K562 (cell line): ENCODE results near the gene IGSF8. TPM values are rescaled to one million over a fixed set of nuclear protein-coding genes. Genes with fewer than 3 reads are reported as not detected.

ENCODE experiments used
- ATAC-seq: fragments of 200-7000 bp; cut with Tn5 transposase; 3 replicates; pipeline ENCODE4 v1.9.1; 2020; ENCODE audit warnings: moderate library complexity
- BruUV-seq: library from RNA; stranded (reverse); fragments of 400-500 nt; replicated peaks from 2 replicates; lab custom pipeline; 2021; lab: Mats Ljungman, UMichigan
- CTCF ChIA-PET: fragments of 300-600 bp; formaldehyde crosslinking; extraction: SDS; loops from one replicate; lab custom pipeline; 2021; ENCODE audit warnings: low intra/inter-chr PET ratio; lab: Yijun Ruan, JAX
- POLR2A ChIA-PET: fragments of 300-600, 350-650 bp; sonication (Branson Sonifier 250); formaldehyde crosslinking; extraction: SDS; loops from one replicate; lab custom pipeline; 2021; ENCODE audit warnings: antibody characterized with exemption, inconsistent platforms; lab: Yijun Ruan, JAX
- DNase-seq, 4 experiments: peaks; one replicate each; pipeline versions ENCODE4 v3.0.0 to v3.0.0-alpha.2; 2011 to 2018; ENCODE audit warnings: low spot score in 3 of 4, mixed read lengths in 3 of 4; ENCODE audit errors: extremely low read depth in 1 of 4
- FAIRE-seq: peaks from 2 replicates; lab custom pipeline; 2011; peaks lifted over from hg19 to GRCh38; lab: Jason Lieb, UNC
- H2AFZ ChIP-seq: 2 replicates; pipeline ENCODE4 v1.6.0; 2011; ENCODE audit warnings: low read depth, low read length, control low read depth, inconsistent platforms
- H3K27ac ChIP-seq: fragments of 200-600 bp; 3 replicates; pipeline ENCODE4 v1.8.0; 2011; ENCODE audit warnings: low read depth, mild to moderate bottlenecking, control low read depth, inconsistent platforms, low read length, moderate library complexity, mixed read lengths; ENCODE audit errors: extremely low read depth
- H3K27me3 ChIP-seq, 2 experiments: fragments of 300-600 bp in 1 of 2; 2 replicates in 1 of 2; 3 replicates in 1 of 2; pipeline versions ENCODE4 v1.6.0 to v1.8.0; 2011; ENCODE audit warnings: inconsistent platforms in 2 of 2, low read length in 2 of 2, mild to moderate bottlenecking in 1 of 2, mixed read lengths in 1 of 2, moderate library complexity in 1 of 2; ENCODE audit not compliant: control insufficient read depth in 2 of 2, insufficient read depth in 2 of 2
- H3K36me3 ChIP-seq: fragments of 300-600 bp; 3 replicates; pipeline ENCODE4 v1.8.0; 2011; ENCODE audit warnings: mild to moderate bottlenecking, low read length, inconsistent platforms; ENCODE audit not compliant: control insufficient read depth, insufficient read depth
- H3K4me1 ChIP-seq, 2 experiments: fragments of 200-600 bp in 1 of 2; replicated peaks in 1 of 2; 2 replicates in 1 of 2; 3 replicates in 1 of 2; pipeline versions ENCODE4 v1.5.1 to v1.8.0; 2011; ENCODE audit warnings: inconsistent platforms in 2 of 2, low read length in 2 of 2, mild to moderate bottlenecking in 1 of 2, mixed read lengths in 1 of 2, moderate library complexity in 1 of 2; ENCODE audit not compliant: control insufficient read depth in 2 of 2, insufficient read depth in 2 of 2
- H3K4me2 ChIP-seq: 2 replicates; pipeline ENCODE4 v1.6.1; 2011; ENCODE audit warnings: low read length, control low read depth, inconsistent platforms, mixed read lengths; ENCODE audit not compliant: insufficient read depth
- H3K4me3 ChIP-seq: fragments of 200-600 bp; sonication (generic), shearing (Covaris generic); 2 replicates; pipeline ENCODE4 v1.5.1; 2016; ENCODE audit warnings: control low read depth, inconsistent platforms
- H3K79me2 ChIP-seq: fragments of 200-600 bp; 3 replicates; pipeline ENCODE4 v1.8.0; 2011; ENCODE audit warnings: low read length, inconsistent platforms; ENCODE audit not compliant: control insufficient read depth, insufficient read depth
- H3K9ac ChIP-seq, 2 experiments: 2 replicates each; pipeline versions ENCODE4 v1.6.0 to v1.6.1; 2011; ENCODE audit warnings: low read depth in 2 of 2, low read length in 2 of 2, control low read depth in 1 of 2, inconsistent platforms in 1 of 2, mild to moderate bottlenecking in 1 of 2, mixed read lengths in 1 of 2; ENCODE audit not compliant: insufficient read depth in 1 of 2
- H3K9me1 ChIP-seq: one replicate; pipeline ENCODE4 v1.6.0; 2011; ENCODE audit warnings: inconsistent platforms, mild to moderate bottlenecking, low read length, moderate library complexity; ENCODE audit not compliant: control insufficient read depth, insufficient read depth
- H3K9me3 ChIP-seq: replicated peaks from 2 replicates; pipeline ENCODE4 v1.5.1; 2011; ENCODE audit warnings: low read depth, low read length, inconsistent platforms; ENCODE audit not compliant: control insufficient read depth, insufficient read depth
- H4K20me1 ChIP-seq: replicated peaks from 2 replicates; pipeline ENCODE4 v1.6.1; 2011; ENCODE audit warnings: low read length, inconsistent platforms, mixed read lengths; ENCODE audit not compliant: control insufficient read depth, insufficient read depth
- CSDE1 ChIP-seq, 2 experiments: fragments of 450-650 bp; IDR thresholded peaks; 2 replicates each; pipeline ENCODE4 v1.6.1; 2016; ENCODE audit warnings: mild to moderate bottlenecking in 1 of 2
- HDGF ChIP-seq: fragments of 450-650 bp; IDR thresholded peaks from 2 replicates; pipeline ENCODE4 v1.6.1; 2016
- ZNF76 ChIP-seq: fragments of 250-450 bp; sonication (Bioruptor Pico); IDR thresholded peaks from 2 replicates; pipeline ENCODE4 v1.4.0; 2020; ENCODE audit warnings: mild to moderate bottlenecking, moderate library complexity, borderline replicate concordance
- WGBS: fragments of 100-300 bp; shearing (Covaris generic); methylation state at CpG from one replicate; pipeline ENCODE4 v1.1.6; 2016; ENCODE audit warnings: low coverage, mixed read lengths; ENCODE audit not compliant: insufficient coverage; ENCODE audit errors: missing lambda C conversion rate; 5-methylcytosine and 5-hydroxymethylcytosine counted together
- in situ Hi-C: fragments of 300-500 bp; cut with MboI; formaldehyde crosslinking; loops from 4 replicates; pipeline ENCODE4 v1.15.0; 2018; ENCODE audit warnings: inconsistent platforms, mixed read lengths
- intact Hi-C: fragments of 100-400 bp; cut with micrococcal nuclease; formaldehyde crosslinking; loops from 2 replicates; pipeline ENCODE4 v1.14.2; 2022
- polyA plus RNA-seq, 8 experiments: library from polyadenylated mRNA; depleted of rRNA in 4 of 8; stranded (reverse) in 5 of 8; unstranded in 3 of 8; fragments of >200 nt; fragmentation: Nextera tagmentation in 2 of 8; fragmentation: Illumina TruSeq in 1 of 8; extraction: Ambion mirVana in 2 of 8; extraction: Trizol in 1 of 8; gene quantifications; 2 replicates each; pipeline versions ENCODE4 v1.2.1 to v1.2.3, GENCODE V29; 2011 to 2014; ENCODE audit warnings: inconsistent platforms in 1 of 8, missing spikeins in 1 of 8
- total RNA-seq, 7 experiments: library from RNA; depleted of rRNA in 6 of 7; stranded (reverse); fragments of >200 nt in 6 of 7; fragmentation: Illumina TruSeq in 2 of 7; extraction: Trizol in 2 of 7; gene quantifications; 2 replicates each; pipeline versions ENCODE4 v1.2.1 to v1.2.3, GENCODE V29; 2011 to 2021; ENCODE audit warnings: low replicate concordance in 1 of 7
- TF ChIP-seq, protein P1 (sequence below): fragments of 450-650 bp; formaldehyde crosslinking; IDR thresholded peaks from 2 replicates; pipeline ENCODE4 v1.4.0; 2022; ENCODE audit warnings: missing genetic modification characterization

The IGSF8 gene
- total and polyA plus RNA-seq, 9 of the 15 experiments (the other 6 are each of a cell fraction or from before 2014, with no cell fraction given): 0.32 to 11.7 (median 3.2) TPM

DNA sequence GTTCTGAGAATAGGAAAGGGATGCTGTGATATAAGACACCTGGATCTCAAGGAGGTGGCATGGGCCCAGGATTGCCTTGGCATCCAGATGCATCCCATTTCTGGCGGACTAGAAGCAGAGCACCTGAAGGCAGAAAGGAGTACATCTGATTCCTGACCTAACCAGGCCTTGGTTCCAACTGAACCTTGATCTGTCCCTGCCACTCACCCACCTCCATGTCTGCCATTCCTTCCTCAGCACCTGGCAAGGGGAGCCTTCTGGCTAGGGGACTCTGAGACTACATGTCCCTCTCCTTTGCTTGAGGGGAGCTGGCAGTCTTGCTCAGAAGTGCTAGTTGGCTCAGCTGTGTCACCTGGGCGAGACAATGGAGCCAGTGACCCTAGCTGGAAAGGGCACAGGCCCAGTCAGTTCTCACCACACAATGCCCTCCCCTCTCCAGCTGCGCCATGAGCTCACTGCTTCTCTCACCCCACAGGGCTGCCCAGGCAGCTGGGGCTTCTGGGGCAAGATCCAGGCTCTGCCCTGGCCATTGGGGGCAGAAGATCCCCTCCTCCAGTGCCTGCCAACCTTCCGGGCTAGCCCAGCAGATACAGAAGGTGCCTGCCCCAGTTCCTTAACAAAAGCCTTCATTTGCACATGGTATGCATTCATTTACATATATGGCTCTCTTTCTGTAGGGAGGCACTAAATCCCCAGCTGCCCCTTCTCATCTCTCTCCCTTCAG, 2.9 kb downstream of the IGSF8 start:
- peak overlapping the region in 1 of 2 experiments; percentile 24; a peak in 2 of 4 replicates for H3K9ac ChIP-seq
- no peaks in the 10 kb centered on the region for H3K9me3 ChIP-seq
- no peak overlapping the region for H3K4me3 ChIP-seq
- FAIRE-seq (no peak), ATAC-seq (no peak), DNase-seq (no peak)
- POLR2A ChIA-PET: interaction anchor here (0.7 to 1.2 kb wide), 3 partner anchors 14 to 563 kb away, joined by 3 read pairs; no protein-coding TSS in a partner anchor
- H3K36me3 ChIP-seq: no peaks in the 10 kb centered on the region
- BruUV-seq: no TSS peak
- H4K20me1 ChIP-seq: peaks cover 4% of the 10 kb centered on the region; the same call in 1 of the 2 replicates
- in situ Hi-C loops: no loop called here
- H3K27ac ChIP-seq: no peak overlapping the region
- WGBS: 69% methylated on average over 4 of the region's 4 CpGs
- no peak for TF ChIP-seq ZNF76 (CRISPR knock-in tag)
- no peak for TF ChIP-seq CSDE1 (IDR thresholded peaks at IDR 0.05)
- no peak for TF ChIP-seq HDGF
- TF ChIP-seq, protein P1, sequence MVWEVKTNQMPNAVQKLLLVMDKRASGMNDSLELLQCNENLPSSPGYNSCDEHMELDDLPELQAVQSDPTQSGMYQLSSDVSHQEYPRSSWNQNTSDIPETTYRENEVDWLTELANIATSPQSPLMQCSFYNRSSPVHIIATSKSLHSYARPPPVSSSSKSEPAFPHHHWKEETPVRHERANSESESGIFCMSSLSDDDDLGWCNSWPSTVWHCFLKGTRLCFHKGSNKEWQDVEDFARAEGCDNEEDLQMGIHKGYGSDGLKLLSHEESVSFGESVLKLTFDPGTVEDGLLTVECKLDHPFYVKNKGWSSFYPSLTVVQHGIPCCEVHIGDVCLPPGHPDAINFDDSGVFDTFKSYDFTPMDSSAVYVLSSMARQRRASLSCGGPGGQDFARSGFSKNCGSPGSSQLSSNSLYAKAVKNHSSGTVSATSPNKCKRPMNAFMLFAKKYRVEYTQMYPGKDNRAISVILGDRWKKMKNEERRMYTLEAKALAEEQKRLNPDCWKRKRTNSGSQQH (CRISPR knock-in tag): no peak
- intact Hi-C loops: no loop called here
- CTCF ChIA-PET: no interaction called here
- no peak overlapping the region for H2AFZ ChIP-seq
- H3K4me1 ChIP-seq: peaks cover 7 to 38% of the 10 kb centered on the region in 2 experiments; a peak in 4 of 5 replicates
- no peaks in the 10 kb centered on the region for H3K9me1 ChIP-seq
- no peaks in the 10 kb centered on the region for H3K79me2 ChIP-seq
- no peak overlapping the region for H3K4me2 ChIP-seq
- H3K27me3 ChIP-seq: no peaks in the 10 kb centered on the region
